NCI-H1092 (cell line): ENCODE data around the gene HSD11B1L.
"Not testable (repeated sequence)": the region's sequence is repeated elsewhere in the genome, so short reads cannot be mapped to it uniquely, and the experiment has no call there.

ENCODE experiments used
- DNase-seq: peaks from one replicate; lab custom pipeline; 2025; lab: John Stamatoyannopoulos, UW

Gene HSD11B1L

DNA sequence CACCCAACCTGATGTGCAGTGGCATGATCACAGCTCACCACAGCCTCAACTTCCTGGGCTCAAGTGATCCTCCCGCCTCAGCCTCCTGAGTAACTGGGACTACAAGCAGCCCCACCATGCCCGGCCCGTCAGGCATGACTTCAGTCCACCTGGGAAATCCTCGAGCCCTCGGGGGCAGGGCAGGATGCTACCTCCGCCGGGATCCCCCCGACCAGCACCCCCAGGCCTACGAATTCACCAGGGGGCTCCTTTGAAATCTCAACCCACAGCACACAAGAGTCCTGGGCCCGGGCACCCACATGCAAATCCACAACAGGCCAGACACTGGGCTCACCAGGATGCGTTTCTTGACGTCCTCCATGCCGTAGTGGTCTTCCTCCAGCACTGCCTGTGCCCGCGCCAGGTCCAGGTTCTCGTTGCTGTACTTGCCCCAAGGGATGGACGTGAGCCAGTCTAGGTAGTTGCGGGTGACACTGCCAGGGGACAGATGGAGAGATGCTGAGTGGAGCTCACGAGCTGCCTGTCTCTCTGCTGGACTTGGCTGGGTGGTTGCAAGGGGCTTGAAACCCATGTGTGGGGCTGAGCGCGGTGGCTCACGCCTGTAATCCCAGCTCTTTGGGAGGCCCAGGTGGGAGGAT is 19.7 kb downstream of the HSD11B1L start:
- no peak for DNase-seq

DNA sequence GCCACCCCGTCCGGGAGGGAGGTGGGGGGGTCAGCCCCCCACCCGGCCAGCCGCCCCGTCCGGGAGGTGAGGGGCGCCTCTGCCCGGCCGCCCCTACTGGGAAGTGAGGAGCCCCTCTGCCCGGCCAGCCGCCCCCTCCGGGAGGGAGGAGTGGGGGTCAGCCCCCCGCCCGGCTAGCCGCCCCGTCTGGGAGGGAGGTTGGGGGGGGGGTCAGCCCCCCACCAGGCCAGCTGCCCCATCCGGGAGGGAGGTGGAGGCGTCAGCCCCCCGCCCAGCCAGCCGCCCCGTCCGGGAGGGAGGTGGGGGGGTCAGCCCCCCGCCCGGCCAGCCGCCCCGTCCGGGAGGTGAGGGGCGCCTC is 21.2 kb downstream of the HSD11B1L start:
- not testable (repeated sequence) for DNase-seq

DNA sequence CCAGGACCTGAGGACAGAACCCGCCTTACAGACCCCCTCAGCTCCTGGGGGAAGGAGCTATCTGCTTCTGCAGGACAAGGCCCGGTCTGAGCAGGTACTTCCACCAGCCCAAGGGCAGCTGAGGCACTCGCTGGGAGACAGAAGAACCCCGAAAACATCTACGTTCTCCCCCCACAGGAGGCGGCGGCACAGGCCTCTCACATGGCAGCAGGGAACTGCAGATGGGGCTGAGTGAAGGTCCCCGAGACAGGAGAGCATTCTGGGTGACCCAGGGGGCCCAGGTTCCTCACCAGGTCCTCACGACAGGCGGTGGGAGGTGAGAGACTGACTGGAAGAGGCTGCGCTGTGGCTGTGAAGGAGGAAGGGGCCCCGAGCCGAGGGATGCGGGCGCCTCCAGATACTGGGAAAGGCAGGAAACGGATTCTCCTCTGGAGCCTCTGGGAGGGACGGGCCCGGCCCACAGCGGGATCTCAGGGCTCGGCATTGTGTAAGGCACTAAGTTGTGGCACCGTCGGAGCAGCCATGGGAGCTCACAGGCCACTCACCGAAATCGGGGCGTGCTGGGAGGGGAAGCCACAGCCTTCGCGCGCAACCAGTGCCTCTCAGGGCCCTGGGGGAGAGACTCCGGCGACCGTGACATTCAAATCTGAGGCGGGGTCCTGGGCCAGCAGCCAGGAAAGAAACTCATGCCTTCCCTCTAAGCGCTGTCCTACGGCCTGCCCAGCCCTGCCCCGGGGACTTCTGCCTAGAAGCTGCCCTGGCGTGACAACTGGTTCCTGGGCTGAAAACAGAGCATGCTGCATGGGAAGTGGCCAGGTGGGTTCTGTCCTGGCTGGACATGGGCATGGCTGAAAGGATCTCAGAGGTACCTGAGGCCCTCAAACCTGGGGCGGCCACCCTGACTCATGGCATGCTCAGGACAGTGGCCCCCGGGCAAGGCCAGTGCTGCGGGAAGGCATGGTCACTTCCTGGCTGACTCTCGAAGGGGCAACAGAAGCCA is 23.3 kb downstream of the HSD11B1L start:
- DNase-seq: no peak

- no peak for DNase-seq
These were observed 24.7 kb downstream of the HSD11B1L start for GRCh38 chr19:5705552-5705951.

DNA sequence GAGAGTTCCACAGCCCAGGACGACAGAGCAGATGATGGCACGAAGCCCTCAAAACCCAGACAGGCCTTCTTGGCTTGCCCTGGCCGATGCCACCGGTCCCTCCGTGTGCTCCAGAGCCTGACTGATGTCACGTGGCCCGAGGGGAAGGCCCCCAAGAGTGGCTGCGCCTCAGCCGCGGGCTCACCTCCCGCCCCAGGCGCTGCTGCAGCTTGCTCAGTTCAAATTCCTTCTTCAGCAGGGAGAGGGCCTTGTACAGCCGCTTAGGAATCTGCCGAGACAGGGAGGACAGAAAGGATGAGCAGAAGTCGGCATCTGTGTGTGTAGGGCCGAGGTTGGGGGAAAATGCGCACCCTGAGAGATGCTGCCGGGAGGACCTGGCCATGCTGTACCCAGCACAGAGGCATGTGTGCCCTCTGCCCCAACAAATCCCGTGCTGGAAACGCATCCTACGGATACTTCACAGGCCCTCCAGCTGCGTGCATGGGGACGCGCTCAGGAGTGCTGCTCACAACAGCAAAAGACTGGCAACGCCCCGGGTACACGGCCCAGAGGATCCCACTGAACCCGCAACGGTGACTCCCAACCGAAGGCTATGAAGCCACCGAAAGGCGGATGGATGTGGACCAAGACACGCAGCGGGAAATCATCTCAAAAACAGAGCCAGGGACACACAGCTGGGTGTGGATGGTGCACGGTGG is 26.2 kb downstream of the HSD11B1L start:
- DNase-seq: no peak

GRCh38 chr19:5707576-5708575 is 27.0 kb downstream of the HSD11B1L start:
- DNase-seq: no peak

DNA sequence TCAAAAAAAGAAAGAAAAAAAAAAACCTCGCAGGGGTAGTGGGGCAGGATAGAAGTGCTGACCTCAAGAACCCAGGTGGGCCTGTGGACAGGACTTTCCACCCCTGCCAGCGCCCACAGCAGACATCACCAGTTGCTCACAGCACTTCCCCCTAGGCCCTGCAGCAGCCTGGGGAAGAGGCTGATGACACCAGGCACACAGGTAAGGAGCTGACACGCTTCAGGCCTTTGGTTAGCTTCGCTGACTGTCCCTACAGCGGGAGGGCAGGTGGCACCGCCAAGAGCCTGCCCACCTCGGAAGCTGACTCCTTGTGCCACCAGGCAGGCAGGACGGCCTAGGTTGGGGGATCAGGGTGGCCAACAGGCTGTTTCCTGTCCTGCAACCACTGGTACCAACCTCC is 30.2 kb downstream of the HSD11B1L start:
- no peak for DNase-seq

GRCh38 chr19:5711713-5712161 is 30.9 kb downstream of the HSD11B1L start:
- no peak for DNase-seq

- no peak for DNase-seq
These were observed 32.4 kb downstream of the HSD11B1L start for GRCh38 chr19:5713228-5713627.

- no peak for DNase-seq
These were observed 34.0 kb downstream of the HSD11B1L start for GRCh38 chr19:5714816-5715215.

DNA sequence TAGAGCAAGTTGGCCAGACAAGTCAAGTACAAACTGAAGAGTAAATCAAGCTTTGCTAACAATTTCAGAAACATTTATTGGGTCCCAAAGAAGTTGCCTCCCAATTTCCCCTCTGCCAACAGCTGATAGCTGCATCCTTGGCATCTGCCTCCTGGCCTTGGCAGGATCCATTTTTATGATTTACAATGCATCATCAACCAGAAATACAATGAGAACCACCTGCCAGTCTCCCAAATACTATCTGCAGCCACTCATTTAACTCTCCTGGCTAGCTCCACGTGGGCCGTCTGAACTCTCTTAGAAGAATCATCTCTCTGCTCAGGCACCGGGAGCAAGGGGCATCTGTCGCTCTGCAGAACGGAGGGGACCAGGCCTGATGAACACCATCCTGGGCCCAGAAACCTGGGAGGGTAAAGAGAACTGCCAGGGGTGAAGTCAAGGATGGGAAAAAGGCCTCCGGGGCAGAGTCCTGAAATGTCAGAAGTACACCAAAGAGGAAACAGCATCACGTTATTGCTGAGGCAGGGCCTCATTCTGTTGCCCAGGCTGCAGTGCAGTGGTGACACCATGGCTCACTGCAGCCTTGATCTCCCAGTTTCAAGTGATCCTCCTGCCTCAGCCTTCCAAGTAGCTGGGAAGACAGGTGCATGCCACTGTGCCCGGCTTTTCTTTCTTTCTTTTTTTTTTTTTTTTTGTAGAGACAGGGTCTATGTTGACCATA is 36.5 kb downstream of the HSD11B1L start:
- no peak for DNase-seq

DNA sequence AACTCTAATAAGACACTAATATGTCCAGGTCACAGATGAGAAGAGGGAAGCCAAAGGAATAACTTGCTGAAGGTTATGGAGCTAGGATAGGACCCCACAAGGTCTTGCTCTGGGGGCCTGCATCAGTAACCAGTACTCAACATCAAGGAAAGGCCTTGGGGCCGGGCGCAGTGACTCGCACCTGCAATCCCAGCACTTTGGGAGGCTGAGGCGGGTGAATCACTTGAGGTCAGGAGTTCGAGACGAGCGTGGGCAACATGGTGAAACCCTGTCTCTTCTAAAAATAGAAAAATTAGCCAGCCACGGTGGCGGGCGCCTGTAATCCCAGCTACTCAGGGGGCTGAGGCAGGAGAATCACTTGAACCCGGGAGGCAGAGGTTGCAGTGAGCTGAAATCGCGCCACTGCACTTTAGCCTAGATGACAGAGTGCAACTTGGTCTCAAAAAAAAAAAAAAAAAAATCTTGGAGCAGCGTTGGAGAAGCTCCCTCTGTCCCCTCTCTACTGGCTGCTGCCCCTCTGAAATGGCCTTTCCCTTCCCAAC is 37.3 kb downstream of the HSD11B1L start:
- DNase-seq: no peak

DNA sequence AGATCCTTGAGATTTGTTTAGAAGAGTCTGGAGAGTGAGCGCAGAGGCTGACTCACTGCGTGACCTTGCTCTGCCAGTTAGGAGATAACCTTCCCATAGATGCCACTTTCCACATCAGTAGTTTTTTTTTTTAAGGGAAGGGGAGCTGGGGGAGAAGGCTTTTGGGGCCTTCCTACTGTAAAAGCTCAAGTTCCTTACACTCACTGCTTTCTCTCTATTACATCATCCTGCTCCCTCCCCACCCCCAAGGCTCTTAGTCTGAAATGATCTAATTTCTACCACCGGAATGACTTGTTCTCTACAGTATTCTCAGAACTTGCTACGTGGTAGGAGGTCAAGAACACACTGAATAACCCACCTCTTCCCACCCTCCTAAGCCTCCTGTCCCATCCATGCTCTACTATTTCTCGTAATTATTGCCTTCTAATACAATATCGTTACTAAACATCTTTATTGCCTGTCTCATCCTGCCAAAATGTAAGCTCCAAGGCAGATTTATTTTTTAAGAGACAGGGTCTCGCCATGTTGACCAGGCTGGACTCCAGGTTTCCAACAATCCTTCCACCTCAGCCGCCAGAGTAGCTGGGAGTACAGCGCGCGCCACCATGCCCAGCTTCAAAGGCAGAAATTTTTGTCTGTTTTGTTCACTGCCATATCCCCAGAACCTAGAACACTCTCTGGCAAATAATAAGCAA is 37.9 kb downstream of the HSD11B1L start:
- no peak for DNase-seq

DNA sequence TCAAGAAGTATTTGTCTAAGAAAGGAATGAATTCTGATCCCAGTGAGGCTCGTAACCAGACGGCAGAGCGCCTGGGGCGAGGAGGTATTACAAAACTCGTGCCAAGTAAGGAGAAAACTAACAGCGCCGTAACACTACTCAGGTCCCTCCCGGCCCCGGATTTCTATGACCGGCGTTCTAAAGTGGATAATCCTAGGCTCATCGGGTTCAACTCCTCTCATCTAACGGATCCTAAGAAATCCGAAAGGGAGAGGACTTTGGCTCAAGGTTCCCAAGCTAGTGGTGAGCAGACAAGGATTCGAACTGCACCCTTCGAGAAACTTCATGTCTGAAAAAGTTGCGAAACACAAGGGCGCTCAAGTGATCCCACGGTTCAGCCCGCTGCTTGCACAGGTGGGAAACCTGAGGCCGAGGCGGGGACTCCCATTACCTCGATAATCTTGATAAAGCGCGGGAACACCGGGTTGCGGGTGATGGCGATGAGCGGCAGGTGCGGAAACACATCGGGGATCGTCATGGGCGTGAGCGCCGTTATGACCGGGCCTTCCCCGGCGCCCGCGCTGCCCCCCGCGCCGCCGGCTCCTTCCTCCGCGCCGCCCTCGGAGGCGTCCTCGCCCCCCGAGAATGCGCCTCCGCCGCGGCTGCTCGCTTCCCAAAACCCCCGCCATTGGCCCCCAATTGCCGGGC is 38.6 kb downstream of the HSD11B1L start:
- no peak for DNase-seq

GRCh38 chr19:5719961-5720790 is 39.3 kb downstream of the HSD11B1L start, which contains the start of the genes CATSPERD and LONP1:
CATSPERD (plus strand) TSS chr19:5720637; CDS start chr19:5720738, 101 bp downstream.
LONP1 (minus strand) TSS chr19:5720146; CDS start chr19:5720132, 14 bp downstream.
- DNase-seq: peak; percentile 98

GRCh38 chr19:5727453-5728050 is 46.7 kb downstream of the HSD11B1L start:
- no peak for DNase-seq

DNA sequence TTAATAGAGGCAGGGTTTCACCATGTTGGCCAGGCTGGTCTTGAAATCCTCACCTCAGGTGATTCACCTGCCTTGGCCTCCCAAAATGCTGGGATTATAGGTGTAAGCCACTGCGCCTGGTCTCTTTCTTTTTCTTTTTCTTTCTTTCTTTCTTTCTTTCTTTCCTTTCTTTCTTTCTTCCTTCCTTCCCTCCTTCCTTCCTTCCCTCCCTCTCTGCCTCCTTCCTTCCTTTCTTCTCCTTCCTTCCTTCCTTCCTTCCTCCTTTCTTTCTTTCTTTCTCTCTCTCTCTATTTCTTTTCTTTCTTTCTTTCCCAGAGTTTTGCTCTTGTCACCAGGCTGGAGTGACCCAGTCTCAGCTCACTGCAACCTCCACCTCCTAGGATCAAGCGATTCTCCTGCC is 52.3 kb downstream of the HSD11B1L start:
- DNase-seq: not testable (repeated sequence)
